HCT116 (cell line): ENCODE measurements around the gene CCDC85B.

ENCODE experiments used
- ATF3 ChIP-seq: IDR thresholded peaks from 2 replicates; pipeline ENCODE4 v1.6.1; 2012
- CTCF ChIP-seq, 3 experiments: fragments of 200-600 bp in 1 of 3; sonication (generic) in 1 of 3; IDR thresholded peaks in 2 of 3; conservative IDR thresholded peaks in 1 of 3; 2 replicates each; pipeline ENCODE4 v1.5.1; 2012 to 2017; ENCODE audit warnings: low read depth in 2 of 3, low read length in 2 of 3, antibody characterized with exemption in 1 of 3, borderline replicate concordance in 1 of 3, control low read depth in 1 of 3, mild to moderate bottlenecking in 1 of 3, mixed read lengths in 1 of 3, mixed run types in 1 of 3, moderate library complexity in 1 of 3; ENCODE audit not compliant: insufficient read depth in 1 of 3
- EZH2 ChIP-seq: fragments of 200-600 bp; sonication (generic); IDR thresholded peaks from 2 replicates; pipeline ENCODE4 v1.6.1; 2017; ENCODE audit warnings: antibody characterized with exemption, mixed run types
- MAX ChIP-seq: IDR thresholded peaks from 2 replicates; pipeline ENCODE4 v1.6.1; 2012
- POLR2A ChIP-seq: IDR thresholded peaks from 2 replicates; pipeline ENCODE4 v1.7.0; 2011; ENCODE audit warnings: borderline replicate concordance; ENCODE audit not compliant: insufficient read depth, insufficient read length; ENCODE audit errors: extremely low read depth
- POLR2AphosphoS5 ChIP-seq: IDR thresholded peaks from 2 replicates; pipeline ENCODE4 v1.6.1; 2011; ENCODE audit warnings: mild to moderate bottlenecking, low read depth, low read length, moderate library complexity
- RAD21 ChIP-seq: IDR thresholded peaks from 2 replicates; pipeline ENCODE4 v1.6.1; 2012; ENCODE audit warnings: low read depth, mild to moderate bottlenecking
- REST ChIP-seq: IDR thresholded peaks from 2 replicates; pipeline ENCODE4 v1.6.1; 2012; ENCODE audit warnings: low read depth
- SIN3A ChIP-seq: IDR thresholded peaks from 2 replicates; pipeline ENCODE4 v1.6.1; 2012; ENCODE audit warnings: low read depth
- SP1 ChIP-seq: IDR thresholded peaks from 2 replicates; pipeline ENCODE4 v1.6.1; 2012; ENCODE audit warnings: low read depth
- YY1 ChIP-seq: IDR thresholded peaks from 2 replicates; pipeline ENCODE4 v1.6.1; 2011; ENCODE audit warnings: low read length, low read depth, moderate library complexity, mild to moderate bottlenecking; ENCODE audit not compliant: insufficient replicate concordance; ENCODE audit errors: extremely low read depth
- ZBTB33 ChIP-seq: IDR thresholded peaks from 2 replicates; pipeline ENCODE4 v1.6.1; 2011; ENCODE audit warnings: mild to moderate bottlenecking, low read length, moderate library complexity; ENCODE audit not compliant: insufficient replicate concordance; ENCODE audit errors: extremely low read depth
- ZNF274 ChIP-seq: fragments of 200-500 bp; sonication (Bioruptor generic); IDR thresholded peaks from 2 replicates; pipeline ENCODE4 v1.6.1; 2014; ENCODE audit warnings: mild to moderate bottlenecking, low read depth, low read length, inconsistent platforms

GRCh38 chr11:65864706-65865471 is 25.6 kb upstream of the CCDC85B start:
- TF ChIP-seq CTCF (IDR thresholded peaks at IDR 0.05 in 2 of 3, conservative IDR thresholded peaks at IDR 0.05 in 1 of 3; ENCODE audit: borderline replicate concordance in 1 of 3, insufficient read depth in 1 of 3, low read depth in 2 of 3, low read length in 2 of 3) = no peak
- TF ChIP-seq REST = no peak
- no peak for TF ChIP-seq ZBTB33
- TF ChIP-seq SIN3A = no peak
- TF ChIP-seq POLR2A = no peak
- TF ChIP-seq RAD21 = no peak
- TF ChIP-seq MAX = no peak
- no peak for TF ChIP-seq SP1
- TF ChIP-seq ZNF274 = no peak
- TF ChIP-seq EZH2 = no peak
- no peak for TF ChIP-seq POLR2AphosphoS5
- no peak for TF ChIP-seq ATF3
- no peak for TF ChIP-seq YY1
